GM12864 (cell line): ENCODE measurements around the gene DAPK2.
"Not testable (repeated sequence)": the region's sequence is repeated elsewhere in the genome, so short reads cannot be mapped to it uniquely, and the experiment has no call there.

Experiments
- DNase-seq: peaks from one replicate; pipeline ENCODE4 v3.0.0-alpha.2; 2011; ENCODE audit warnings: low read depth
- H3K4me3 ChIP-seq: 2 replicates; pipeline ENCODE4 v1.5.1; 2011; ENCODE audit warnings: mild to moderate bottlenecking, low read depth, low read length, control low read depth
- TF ChIP-seq, protein P1 (sequence below): IDR thresholded peaks from 2 replicates; pipeline ENCODE4 v1.5.1; 2011; ENCODE audit warnings: low read depth, mild to moderate bottlenecking, moderate library complexity, low read length, control low read depth, inconsistent platforms; ENCODE audit errors: missing control alignments

DAPK2 gene

GRCh38 chr15:63969652-63970421 lies 76.4 kb downstream of the DAPK2 start:
- no peak overlapping the region for H3K4me3 ChIP-seq
- TF ChIP-seq, protein P1, sequence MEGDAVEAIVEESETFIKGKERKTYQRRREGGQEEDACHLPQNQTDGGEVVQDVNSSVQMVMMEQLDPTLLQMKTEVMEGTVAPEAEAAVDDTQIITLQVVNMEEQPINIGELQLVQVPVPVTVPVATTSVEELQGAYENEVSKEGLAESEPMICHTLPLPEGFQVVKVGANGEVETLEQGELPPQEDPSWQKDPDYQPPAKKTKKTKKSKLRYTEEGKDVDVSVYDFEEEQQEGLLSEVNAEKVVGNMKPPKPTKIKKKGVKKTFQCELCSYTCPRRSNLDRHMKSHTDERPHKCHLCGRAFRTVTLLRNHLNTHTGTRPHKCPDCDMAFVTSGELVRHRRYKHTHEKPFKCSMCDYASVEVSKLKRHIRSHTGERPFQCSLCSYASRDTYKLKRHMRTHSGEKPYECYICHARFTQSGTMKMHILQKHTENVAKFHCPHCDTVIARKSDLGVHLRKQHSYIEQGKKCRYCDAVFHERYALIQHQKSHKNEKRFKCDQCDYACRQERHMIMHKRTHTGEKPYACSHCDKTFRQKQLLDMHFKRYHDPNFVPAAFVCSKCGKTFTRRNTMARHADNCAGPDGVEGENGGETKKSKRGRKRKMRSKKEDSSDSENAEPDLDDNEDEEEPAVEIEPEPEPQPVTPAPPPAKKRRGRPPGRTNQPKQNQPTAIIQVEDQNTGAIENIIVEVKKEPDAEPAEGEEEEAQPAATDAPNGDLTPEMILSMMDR, result no peak
- no peak for DNase-seq

DNA sequence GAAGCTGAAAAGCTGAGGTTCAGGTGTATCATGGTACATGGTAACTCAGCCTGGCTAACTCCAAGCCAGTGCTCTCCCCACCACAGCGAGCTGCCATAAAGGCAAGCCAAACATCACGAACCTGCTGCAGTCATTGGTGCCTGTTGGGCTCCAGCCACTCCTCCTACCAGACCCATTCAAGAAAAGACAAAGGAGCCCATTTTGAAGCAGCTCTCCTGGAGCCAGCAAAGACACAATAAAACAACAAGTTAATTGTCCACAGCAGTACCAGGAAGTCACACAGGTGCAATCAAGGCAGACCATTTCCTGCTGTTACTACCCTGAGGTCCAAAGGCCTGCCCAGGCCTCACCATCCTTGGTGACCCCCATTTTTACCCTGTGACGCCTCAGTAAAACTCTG lies 77.6 kb downstream of the DAPK2 start:
- no peak for DNase-seq
- no peak overlapping the region for H3K4me3 ChIP-seq
- TF ChIP-seq, protein P1, result no peak

DNA sequence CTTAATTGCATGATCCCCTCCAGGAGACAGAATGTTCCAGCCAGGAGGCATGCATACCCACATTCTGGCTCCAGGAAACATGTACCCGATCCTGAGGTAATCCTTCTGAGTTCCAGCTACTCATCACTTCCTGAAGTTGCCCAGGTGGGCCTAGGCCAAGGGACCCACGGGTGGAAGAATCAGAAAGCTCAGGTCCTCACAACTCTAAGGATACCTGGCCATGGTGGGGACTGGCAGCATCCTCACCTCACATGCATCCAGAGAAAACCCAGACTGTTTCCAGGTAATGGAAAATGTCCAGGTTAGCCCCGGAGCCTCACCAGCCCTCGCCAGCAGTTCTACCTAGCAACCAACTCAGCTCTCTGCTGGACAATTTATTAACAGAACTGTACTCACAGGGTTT lies 78.2 kb downstream of the DAPK2 start:
- TF ChIP-seq, protein P1, result no peak
- H3K4me3 ChIP-seq, result no peak overlapping the region
- no peak for DNase-seq

DNA sequence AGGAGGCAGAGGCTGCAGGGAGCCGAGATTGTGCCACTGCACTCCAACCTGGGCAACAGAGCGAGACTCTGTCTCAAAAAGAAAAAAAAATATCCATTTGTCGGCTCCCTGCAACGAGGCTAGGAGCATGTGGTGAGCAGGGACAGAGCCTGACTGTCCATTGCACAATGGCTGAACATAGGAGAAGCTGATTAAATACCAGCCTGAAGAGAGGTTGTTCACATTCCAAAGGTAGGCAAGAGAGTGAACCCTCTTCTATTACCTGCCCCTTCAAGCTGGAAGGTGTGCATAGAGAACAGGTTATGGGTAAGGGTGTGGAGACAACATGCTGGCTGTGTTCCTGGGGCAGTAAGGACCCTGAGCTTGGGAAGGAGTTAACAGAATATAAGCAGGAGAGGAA lies 78.7 kb downstream of the DAPK2 start:
- TF ChIP-seq, protein P1, result no peak
- no peak overlapping the region for H3K4me3 ChIP-seq
- no peak for DNase-seq

- H3K4me3 ChIP-seq, DNase-seq: not testable (repeated sequence)
Measured at GRCh38 chr15:63962947-63963721, 83.2 kb downstream of the DAPK2 start.

- TF ChIP-seq, protein P1, result no peak
- DNase-seq, result no peak
- no peak overlapping the region for H3K4me3 ChIP-seq
Measured at GRCh38 chr15:63953524-63953923, 92.8 kb downstream of the DAPK2 start.

GRCh38 chr15:63950911-63951481 lies 95.3 kb downstream of the DAPK2 start:
- TF ChIP-seq, protein P1, result no peak
- H3K4me3 ChIP-seq, result no peak overlapping the region
- DNase-seq, result no peak
